Choroid plexus epithelial cell (primary cell): ENCODE results near the gene FRAT2.

Source experiments
- DNase-seq: peaks from one replicate; pipeline ENCODE4 v3.0.0-alpha.2; 2010; ENCODE audit warnings: low read depth
- H3K4me3 ChIP-seq: 2 replicates; pipeline ENCODE4 v1.5.1; 2011; ENCODE audit warnings: low read depth, mild to moderate bottlenecking, control low read depth, low read length, moderate library complexity
- CTCF ChIP-seq: conservative IDR thresholded peaks from 2 replicates; pipeline ENCODE4 v1.5.1; 2011; ENCODE audit warnings: low read depth, mild to moderate bottlenecking, control low read depth, inconsistent platforms, low read length, moderate library complexity

The FRAT2 gene

GRCh38 chr10:97319671-97320479 lies 14.7 kb downstream of the FRAT2 start:
- no peak for TF ChIP-seq CTCF
- H3K4me3 ChIP-seq: peak overlapping the region; percentile 62
- DNase-seq: peak; percentile 14

GRCh38 chr10:97318772-97319651 lies 15.5 kb downstream of the FRAT2 start, which contains the start of gene FRAT1:
Gene FRAT1 (plus strand): TSS chr10:97319271. CDS start chr10:97319454, 183 bp downstream.
- peak; percentile 92 for DNase-seq
- H3K4me3 ChIP-seq: peak within 1 kb of the TSS; percentile 62
- no peak for TF ChIP-seq CTCF

- H3K4me3 ChIP-seq: no peak overlapping the region
- TF ChIP-seq CTCF: no peak
- no peak for DNase-seq
Measured at GRCh38 chr10:97314671-97315070, 19.9 kb downstream of the FRAT2 start.

GRCh38 chr10:97312897-97313296 lies 21.6 kb downstream of the FRAT2 start:
- TF ChIP-seq CTCF: no peak
- H3K4me3 ChIP-seq: no peak overlapping the region
- DNase-seq: no peak

DNA sequence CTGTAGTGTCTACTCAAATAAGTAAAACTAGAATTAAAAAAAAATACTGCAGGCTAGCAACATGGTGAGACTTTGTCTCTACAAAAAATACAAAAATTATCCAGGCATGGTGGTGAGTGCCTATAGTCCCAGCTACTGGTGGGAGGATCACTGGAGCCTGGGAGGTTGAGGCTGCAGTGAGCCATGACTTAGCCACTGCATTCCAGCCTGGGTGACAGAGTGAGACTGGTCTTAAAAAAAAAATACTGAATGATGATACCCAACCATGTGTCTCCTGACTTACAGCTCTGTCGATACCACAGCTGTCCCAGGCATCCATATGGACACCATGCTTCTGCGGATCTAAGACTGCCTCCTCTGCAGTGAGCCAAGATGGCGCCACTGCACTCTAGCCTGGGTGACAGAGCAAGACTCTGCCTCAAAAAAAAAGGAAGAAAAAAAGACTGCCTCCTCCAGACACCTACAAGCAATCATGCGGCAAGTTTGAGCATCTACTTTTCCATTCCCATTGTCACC lies 23.4 kb downstream of the FRAT2 start:
- TF ChIP-seq CTCF: no peak
- DNase-seq: no peak
- H3K4me3 ChIP-seq: no peak overlapping the region

DNA sequence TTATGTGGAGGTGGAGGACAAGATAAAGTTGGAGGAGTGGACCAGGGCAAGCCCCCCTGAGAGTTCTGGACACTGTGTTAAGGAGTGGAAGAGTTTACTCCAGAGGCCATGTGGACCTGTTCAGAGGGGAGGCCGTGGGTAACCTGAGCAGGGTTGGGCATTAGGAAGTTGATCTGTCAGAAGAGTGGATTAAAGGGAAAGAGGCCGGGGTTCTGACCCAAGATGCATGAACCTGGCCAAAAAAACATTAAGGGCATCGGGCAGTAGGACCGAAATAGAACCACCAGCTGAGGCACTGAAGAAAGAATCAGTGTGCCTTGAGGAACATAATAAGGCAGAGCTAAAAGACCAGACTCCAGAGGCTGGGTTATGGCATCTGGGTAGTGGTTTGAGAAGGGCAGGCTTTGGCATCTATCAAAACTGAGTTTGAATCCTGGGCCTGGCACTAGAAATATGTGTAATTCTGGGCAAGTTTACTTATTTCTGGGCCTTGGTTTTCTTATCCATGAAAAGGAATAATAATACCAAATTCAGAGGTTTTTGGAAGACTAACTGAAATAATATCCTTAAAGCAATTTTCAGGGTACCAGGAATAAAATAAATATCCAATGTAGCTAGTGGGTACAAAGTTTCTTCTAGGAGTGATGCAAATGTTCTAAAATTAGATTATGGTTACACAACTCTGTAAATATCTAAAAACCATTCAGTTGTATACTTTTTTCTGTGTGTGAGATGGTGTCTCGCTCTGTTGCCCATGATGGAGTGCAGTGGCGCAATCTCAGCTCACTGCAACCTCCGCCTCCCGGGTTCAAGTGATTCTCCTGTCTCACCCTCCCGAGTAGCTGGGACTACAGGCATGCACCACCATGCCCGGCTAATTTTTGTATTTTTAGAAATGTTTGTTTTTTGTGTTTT lies 26.4 kb downstream of the FRAT2 start:
- no peak for DNase-seq
- TF ChIP-seq CTCF: no peak
- H3K4me3 ChIP-seq: no peak overlapping the region
